Esophagus muscularis mucosa (tissue), 3 donors: ENCODE data around the gene ANKRD6.

Experiments used
- CTCF ChIP-seq, 3 experiments: fragments of 200-600 bp in 2 of 3; fragments of 450-650 bp in 1 of 3; sonication (generic) in 2 of 3; IDR thresholded peaks; one replicate each; pipeline ENCODE4 v1.5.1; 2017 to 2019; ENCODE audit warnings: antibody characterized with exemption in 3 of 3, mild to moderate bottlenecking in 2 of 3, moderate library complexity in 1 of 3
- POLR2AphosphoS5 ChIP-seq, 2 donors: sonication (generic); formaldehyde crosslinking; IDR thresholded peaks; one replicate each; pipeline ENCODE4 v1.6.1; 2017; ENCODE audit warnings: antibody characterized with exemption in 2 of 2

DNA sequence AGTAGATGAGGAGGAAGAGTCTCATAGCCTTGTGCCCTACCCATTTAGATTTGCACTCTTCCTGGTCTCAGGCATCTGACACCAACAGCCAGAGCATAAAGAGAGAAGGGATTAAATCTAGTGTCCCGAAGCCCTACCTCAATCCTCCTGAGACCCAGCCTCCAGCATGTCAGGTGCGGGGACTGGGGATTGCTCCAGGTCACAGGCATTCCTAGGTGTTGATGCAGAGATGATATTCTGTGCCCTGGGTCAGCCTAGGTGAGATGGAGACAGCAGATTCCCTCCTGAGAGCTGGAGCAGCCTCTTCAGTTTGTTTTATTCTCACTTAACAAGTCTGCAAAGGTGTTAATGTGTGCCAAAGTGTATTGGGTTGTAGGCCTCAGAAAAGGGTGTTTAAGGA is 89.8 kb downstream of the ANKRD6 start:
- no peak for TF ChIP-seq POLR2AphosphoS5 (IDR thresholded peaks at IDR 0.05)
- no peak for TF ChIP-seq CTCF (IDR thresholded peaks at IDR 0.05)
